ENCODE data around the gene ATP8B4. TPM values are rescaled to one million over a fixed set of nuclear protein-coding genes. Genes with fewer than 3 reads are reported as not detected.

ATP8B4 gene
- total RNA-seq, 1 donor from 2014 or later, result 15.1 TPM

DNA sequence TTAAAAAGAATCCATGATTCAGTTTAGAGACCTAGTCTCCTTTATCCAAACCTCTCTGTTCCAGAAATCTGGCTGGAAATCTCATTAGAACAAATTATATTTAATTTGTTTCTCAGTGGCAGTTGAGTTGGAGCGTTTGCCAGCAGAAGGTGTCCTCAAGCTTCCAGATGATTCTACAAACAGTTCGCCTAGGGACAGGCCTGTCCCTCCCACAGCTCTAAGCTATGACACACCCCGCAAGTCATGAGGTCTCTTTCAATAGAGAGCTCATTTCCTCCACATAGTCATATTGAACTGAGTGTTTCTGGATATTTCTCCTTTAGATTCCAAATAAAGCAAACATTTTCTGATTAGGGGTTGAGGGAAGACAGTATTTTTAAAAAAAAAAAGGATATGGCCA lies 230.3 kb downstream of the ATP8B4 start:
- H3K36me3 ChIP-seq, result no peaks in the 10 kb centered on the region
- TF ChIP-seq, protein P1, sequence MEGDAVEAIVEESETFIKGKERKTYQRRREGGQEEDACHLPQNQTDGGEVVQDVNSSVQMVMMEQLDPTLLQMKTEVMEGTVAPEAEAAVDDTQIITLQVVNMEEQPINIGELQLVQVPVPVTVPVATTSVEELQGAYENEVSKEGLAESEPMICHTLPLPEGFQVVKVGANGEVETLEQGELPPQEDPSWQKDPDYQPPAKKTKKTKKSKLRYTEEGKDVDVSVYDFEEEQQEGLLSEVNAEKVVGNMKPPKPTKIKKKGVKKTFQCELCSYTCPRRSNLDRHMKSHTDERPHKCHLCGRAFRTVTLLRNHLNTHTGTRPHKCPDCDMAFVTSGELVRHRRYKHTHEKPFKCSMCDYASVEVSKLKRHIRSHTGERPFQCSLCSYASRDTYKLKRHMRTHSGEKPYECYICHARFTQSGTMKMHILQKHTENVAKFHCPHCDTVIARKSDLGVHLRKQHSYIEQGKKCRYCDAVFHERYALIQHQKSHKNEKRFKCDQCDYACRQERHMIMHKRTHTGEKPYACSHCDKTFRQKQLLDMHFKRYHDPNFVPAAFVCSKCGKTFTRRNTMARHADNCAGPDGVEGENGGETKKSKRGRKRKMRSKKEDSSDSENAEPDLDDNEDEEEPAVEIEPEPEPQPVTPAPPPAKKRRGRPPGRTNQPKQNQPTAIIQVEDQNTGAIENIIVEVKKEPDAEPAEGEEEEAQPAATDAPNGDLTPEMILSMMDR (IDR thresholded peaks at IDR 0.05), result no peak
- peaks cover 0 to 2% of the 10 kb centered on the region in 2 donors for H3K4me1 ChIP-seq
- H3K27ac ChIP-seq, result no peak overlapping the region
- DNase-seq (ENCODE audit: low spot score in 2 of 2), result no peak
- H3K9me3 ChIP-seq, result no peaks in the 10 kb centered on the region
- no peak overlapping the region for H3K4me3 ChIP-seq
- intact Hi-C loops (cut with DNase I), result no loop called here
- no peaks in the 10 kb centered on the region for H3K27me3 ChIP-seq

DNA sequence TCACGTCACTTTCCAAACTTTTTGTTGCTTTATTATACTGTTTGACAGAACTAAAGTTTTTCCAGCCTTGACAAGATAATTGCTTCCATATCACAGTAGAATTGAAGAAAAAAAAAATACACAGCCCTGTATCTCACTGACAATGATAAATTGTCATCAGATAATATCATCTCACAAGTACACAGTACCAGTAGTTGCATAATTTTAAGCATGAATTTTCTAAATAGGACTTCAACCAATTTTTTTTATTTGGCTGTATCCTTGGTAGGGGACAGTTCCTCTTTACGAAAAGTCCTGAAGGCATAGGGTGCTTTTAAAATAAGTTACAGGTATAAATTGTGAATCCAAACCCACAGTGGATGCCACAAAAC lies 230.7 kb downstream of the ATP8B4 start:
- Histone ChIP-seq H3K27me3 (no peaks in the 10 kb centered on the region), H3K27ac (no peak overlapping the region), H3K36me3 (no peaks in the 10 kb centered on the region), H3K9me3 (no peaks in the 10 kb centered on the region), H3K4me3 (no peak overlapping the region), H3K4me1 (peaks cover 0 to 2% of the 10 kb centered on the region in 2 donors)
- no peak for DNase-seq (ENCODE audit: low spot score in 2 of 2)
- intact Hi-C loops (cut with DNase I), result no loop called here
- TF ChIP-seq, protein P1 (IDR thresholded peaks at IDR 0.05), result no peak

DNA sequence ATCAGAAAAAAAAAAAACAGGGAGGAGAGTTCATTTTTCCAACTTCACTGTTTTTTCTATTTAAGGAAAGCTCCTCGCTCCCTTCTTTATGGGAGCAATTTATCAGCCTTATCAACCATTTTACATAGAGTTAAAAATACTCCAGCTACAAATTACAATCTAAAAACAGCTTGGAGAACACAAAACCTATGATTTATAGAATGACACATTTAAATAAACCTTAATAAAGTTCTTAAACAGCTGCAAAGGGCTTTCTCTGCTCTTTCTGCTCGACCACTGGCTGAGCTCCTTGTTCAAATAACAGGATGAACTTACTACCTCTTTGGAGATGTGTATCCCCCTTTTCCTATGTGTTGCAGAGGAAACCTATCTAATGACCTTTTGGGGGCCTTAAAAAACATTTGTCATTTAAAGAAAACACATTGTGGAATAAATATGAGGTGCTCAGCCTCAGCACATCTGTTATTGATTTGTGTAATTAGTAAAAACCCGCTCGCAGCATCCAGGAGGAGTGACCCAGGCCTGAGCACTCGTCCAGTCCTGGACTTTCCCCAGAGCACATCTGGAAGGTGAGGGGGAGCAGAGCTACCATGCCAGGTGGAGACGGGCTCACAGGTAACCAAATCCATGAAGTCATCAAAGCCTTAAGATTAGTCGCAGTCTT lies 231.2 kb downstream of the ATP8B4 start:
- Histone ChIP-seq H3K4me3 (no peak overlapping the region), H3K4me1 (peaks cover 0 to 2% of the 10 kb centered on the region in 2 donors), H3K9me3 (no peaks in the 10 kb centered on the region), H3K27me3 (no peaks in the 10 kb centered on the region), H3K27ac (peak overlapping the region in 1 of 2 donors; percentile 26), H3K36me3 (no peaks in the 10 kb centered on the region)
- TF ChIP-seq, protein P1 (IDR thresholded peaks at IDR 0.05), result no peak
- intact Hi-C loops (cut with DNase I), result no loop called here
- DNase-seq (ENCODE audit: low spot score in 2 of 2), result no peak

DNA sequence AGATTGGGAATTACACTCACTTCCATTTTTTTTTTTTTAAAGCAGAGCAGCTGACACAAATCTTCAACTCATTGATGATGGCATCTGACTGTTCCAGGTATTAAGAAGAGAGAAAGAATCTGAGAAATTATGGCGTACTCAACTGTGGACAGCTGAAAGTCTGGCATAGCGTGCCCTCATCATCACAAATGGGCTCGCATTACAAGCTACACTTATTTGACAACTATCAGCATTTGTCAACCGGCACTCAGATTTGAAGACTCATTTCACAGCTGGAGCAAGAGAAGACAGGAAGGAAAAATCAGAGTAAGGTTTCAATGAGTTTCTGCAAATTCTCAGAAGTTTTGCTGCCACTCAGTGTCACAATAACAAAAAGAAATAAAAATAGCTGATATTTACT lies 235.9 kb downstream of the ATP8B4 start:
- no peak overlapping the region for H3K27ac ChIP-seq
- H3K27me3 ChIP-seq, result no peaks in the 10 kb centered on the region
- peaks cover 4 to 7% of the 10 kb centered on the region in 2 donors for H3K4me1 ChIP-seq
- no peaks in the 10 kb centered on the region for H3K36me3 ChIP-seq
- no peaks in the 10 kb centered on the region for H3K9me3 ChIP-seq
- DNase-seq (ENCODE audit: low spot score in 2 of 2), result no peak
- intact Hi-C loops (cut with DNase I), result no loop called here
- TF ChIP-seq, protein P1 (IDR thresholded peaks at IDR 0.05), result no peak
- no peak overlapping the region for H3K4me3 ChIP-seq

DNA sequence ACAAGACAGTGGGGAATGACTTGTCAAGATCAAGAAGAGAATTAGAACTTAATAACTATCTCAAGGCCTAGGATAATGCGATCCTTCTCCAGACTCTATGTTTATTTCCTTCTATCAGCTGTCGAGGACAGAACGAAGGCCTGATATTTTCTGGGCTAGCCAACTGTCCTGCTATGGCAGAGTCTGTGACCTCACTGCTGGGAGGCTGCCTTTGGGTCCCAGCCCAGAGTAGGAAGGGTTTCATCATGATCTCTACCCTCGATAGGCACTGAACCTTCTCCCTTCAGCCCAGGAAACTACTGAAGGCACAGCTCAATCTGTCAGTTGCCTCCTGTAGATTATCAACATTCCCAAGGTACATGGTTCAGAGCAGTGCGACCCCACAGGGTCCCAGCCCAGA lies 237.2 kb downstream of the ATP8B4 start:
- intact Hi-C loops (cut with DNase I), result no loop called here
- Histone ChIP-seq H3K4me1 (peaks cover 13% of the 10 kb centered on the region in 2 donors), H3K9me3 (no peaks in the 10 kb centered on the region), H3K27me3 (no peaks in the 10 kb centered on the region), H3K4me3 (no peak overlapping the region), H3K36me3 (no peaks in the 10 kb centered on the region), H3K27ac (no peak overlapping the region)
- no peak for DNase-seq (ENCODE audit: low spot score in 2 of 2)
- TF ChIP-seq, protein P1 (IDR thresholded peaks at IDR 0.05), result no peak

DNA sequence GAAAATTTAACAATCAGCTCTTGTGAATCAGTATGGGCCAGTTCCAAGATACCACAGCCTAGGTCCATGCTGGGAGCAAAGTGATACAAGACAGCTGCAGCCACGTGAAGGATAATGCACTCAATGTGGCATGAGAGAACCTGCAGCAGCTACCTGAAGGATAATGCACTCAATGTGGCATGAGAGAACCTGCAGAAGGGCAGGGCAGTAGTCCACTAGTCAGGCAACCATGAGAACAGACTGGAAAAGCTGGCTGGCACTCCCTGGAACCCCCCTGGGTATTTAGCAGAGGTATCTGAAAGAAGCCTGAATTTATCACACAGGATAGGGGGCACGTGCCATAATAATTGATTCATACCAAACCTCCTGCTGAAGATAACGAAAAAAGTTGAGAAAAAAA lies 237.6 kb downstream of the ATP8B4 start:
- no peak overlapping the region for H3K4me3 ChIP-seq
- TF ChIP-seq, protein P1 (IDR thresholded peaks at IDR 0.05), result no peak
- peaks cover 13 to 18% of the 10 kb centered on the region in 2 donors for H3K4me1 ChIP-seq
- no peaks in the 10 kb centered on the region for H3K27me3 ChIP-seq
- no peak for DNase-seq (ENCODE audit: low spot score in 2 of 2)
- no peak overlapping the region for H3K27ac ChIP-seq
- no peaks in the 10 kb centered on the region for H3K36me3 ChIP-seq
- intact Hi-C loops (cut with DNase I), result no loop called here
- no peaks in the 10 kb centered on the region for H3K9me3 ChIP-seq
